HL-60 (cell line): ENCODE results near the gene IGSF9B.

Experiments
- DNase-seq, 2 experiments: peaks; one replicate each; pipeline ENCODE4 v3.0.0-alpha.2; 2010 to 2020; ENCODE audit warnings: low read depth in 1 of 2, low spot score in 1 of 2
- H3K27ac ChIP-seq: fragments of 250-450 bp; sonication (Bioruptor Pico); replicated peaks from 2 replicates; pipeline ENCODE4 v1.5.1; 2020; ENCODE audit warnings: mild to moderate bottlenecking, moderate library complexity
- H3K27me3 ChIP-seq: fragments of 250-450 bp; sonication (Bioruptor Pico); 2 replicates; pipeline ENCODE4 v1.5.1; 2021; ENCODE audit warnings: mild to moderate bottlenecking, moderate library complexity; ENCODE audit not compliant: insufficient read depth, poor library complexity, severe bottlenecking
- H3K4me3 ChIP-seq: replicated peaks from 2 replicates; pipeline ENCODE4 v1.5.1; 2011; ENCODE audit warnings: mild to moderate bottlenecking, control low read depth, low read length; ENCODE audit not compliant: insufficient read depth
- CTCF ChIP-seq: IDR thresholded peaks from one replicate; pipeline ENCODE4 v1.5.1; 2011; ENCODE audit warnings: low read length, control low read depth, inconsistent platforms; ENCODE audit not compliant: insufficient read depth
- GABPA ChIP-seq: IDR thresholded peaks from 2 replicates; pipeline ENCODE4 v1.6.1; 2012; ENCODE audit warnings: low read depth
- POLR2AphosphoS5 ChIP-seq: IDR thresholded peaks from 2 replicates; pipeline ENCODE4 v1.6.1; 2012; ENCODE audit warnings: low read depth
- REST ChIP-seq: IDR thresholded peaks from 2 replicates; pipeline ENCODE4 v1.6.1; 2012; ENCODE audit warnings: low read depth; ENCODE audit not compliant: insufficient replicate concordance
- SPI1 ChIP-seq: IDR thresholded peaks from 2 replicates; pipeline ENCODE4 v1.6.1; 2012; ENCODE audit warnings: low read depth, mild to moderate bottlenecking, borderline replicate concordance

The IGSF9B gene

GRCh38 chr11:133910101-133910500, 46.7 kb downstream of the IGSF9B start:
- DNase-seq = no peak
- Histone ChIP-seq H3K27me3 (no peaks in the 10 kb centered on the region), H3K27ac (no peak overlapping the region), H3K4me3 (no peak overlapping the region)
- TF ChIP-seq SPI1 (no peak), GABPA (no peak), REST (no peak), CTCF (no peak), POLR2AphosphoS5 (no peak)

GRCh38 chr11:133908827-133909226, 47.9 kb downstream of the IGSF9B start:
- DNase-seq = no peak
- no peaks in the 10 kb centered on the region for H3K27me3 ChIP-seq
- H3K4me3 ChIP-seq = no peak overlapping the region
- TF ChIP-seq CTCF (no peak), POLR2AphosphoS5 (no peak), REST (no peak), SPI1 (no peak), GABPA (no peak)
- H3K27ac ChIP-seq = no peak overlapping the region

GRCh38 chr11:133907841-133908241, 48.9 kb downstream of the IGSF9B start:
- Histone ChIP-seq H3K27ac (no peak overlapping the region), H3K27me3 (no peaks in the 10 kb centered on the region), H3K4me3 (no peak overlapping the region)
- DNase-seq = no peak
- no peak for TF ChIP-seq POLR2AphosphoS5
- TF ChIP-seq CTCF = no peak
- TF ChIP-seq GABPA = no peak
- no peak for TF ChIP-seq SPI1
- no peak for TF ChIP-seq REST
